Measurements from ENCODE around the gene CCNC.
A peak's percentile ranks its signal among the peaks of the same experiment; 100 is the strongest.
"Not testable (repeated sequence)": the region's sequence is repeated elsewhere in the genome, so short reads cannot be mapped to it uniquely, and the experiment has no call there.

CCNC gene

GRCh38 chr6:99603421-99604165 is 35.1 kb upstream of the CCNC start:
- no peak for DNase-seq (ENCODE audit: low read depth in 2 of 2)

- DNase-seq (ENCODE audit: low read depth in 2 of 2): no peak
Observed at GRCh38 chr6:99602520-99603420, 34.3 kb upstream of the CCNC start.

- not testable (repeated sequence) for DNase-seq (ENCODE audit: low read depth in 2 of 2)
Observed at GRCh38 chr6:99594696-99595095, 26.2 kb upstream of the CCNC start.

GRCh38 chr6:99592900-99593299 is 24.4 kb upstream of the CCNC start:
- DNase-seq (ENCODE audit: low read depth in 2 of 2): no peak

GRCh38 chr6:99591673-99592364 is 23.4 kb upstream of the CCNC start:
- DNase-seq (ENCODE audit: low read depth in 2 of 2): no peak

- no peak for DNase-seq (ENCODE audit: low read depth in 2 of 2)
Observed at GRCh38 chr6:99590728-99591672, 22.5 kb upstream of the CCNC start.

- no peak for DNase-seq (ENCODE audit: low read depth in 2 of 2)
Observed at GRCh38 chr6:99589907-99590493, 21.5 kb upstream of the CCNC start.

- DNase-seq (ENCODE audit: low read depth in 2 of 2): no peak
Observed at GRCh38 chr6:99589290-99589672, 20.8 kb upstream of the CCNC start.

GRCh38 chr6:99588618-99589289 is 20.3 kb upstream of the CCNC start:
- DNase-seq (ENCODE audit: low read depth in 2 of 2): peak; percentile 59 to 62

- no peak for DNase-seq (ENCODE audit: low read depth in 2 of 2)
Observed at GRCh38 chr6:99587792-99588191, 19.3 kb upstream of the CCNC start.

- DNase-seq (ENCODE audit: low read depth in 2 of 2): no peak
Observed at GRCh38 chr6:99579781-99580180, 11.3 kb upstream of the CCNC start.

- DNase-seq (ENCODE audit: low read depth in 2 of 2): no peak
Observed at GRCh38 chr6:99575544-99576227, 7.2 kb upstream of the CCNC start.

GRCh38 chr6:99573980-99574617 is 5.6 kb upstream of the CCNC start:
- no peak for DNase-seq (ENCODE audit: low read depth in 2 of 2)

- no peak for DNase-seq (ENCODE audit: low read depth in 2 of 2)
Observed at GRCh38 chr6:99563056-99563723, 5.3 kb downstream of the CCNC start.

GRCh38 chr6:99560668-99561067 is 7.8 kb downstream of the CCNC start:
- no peak for DNase-seq (ENCODE audit: low read depth in 2 of 2)

GRCh38 chr6:99559057-99559456 is 9.4 kb downstream of the CCNC start:
- DNase-seq (ENCODE audit: low read depth in 2 of 2): no peak

- no peak for DNase-seq (ENCODE audit: low read depth in 2 of 2)
Observed at GRCh38 chr6:99553888-99554287, 14.6 kb downstream of the CCNC start.

- no peak for DNase-seq (ENCODE audit: low read depth in 2 of 2)
Observed at GRCh38 chr6:99550046-99550748, 18.3 kb downstream of the CCNC start.
